Trophoblast cell (in vitro differentiated cells and primary cell): Measurements from ENCODE around the gene SMIM36.
A peak's percentile ranks its signal among the peaks of the same experiment; 100 is the strongest.

Source experiments
- DNase-seq, 2 donors: peaks; one replicate each; pipeline ENCODE4 v3.0.0-alpha.2; 2016
- H2AFZ ChIP-seq: 2 replicates; pipeline ENCODE4 v1.6.1; 2013; ENCODE audit warnings: low read length, moderate library complexity, mild to moderate bottlenecking; ENCODE audit not compliant: insufficient read depth, poor library complexity
- H2AK5ac ChIP-seq: 2 replicates; pipeline ENCODE4 v1.6.1; 2013; ENCODE audit warnings: mild to moderate bottlenecking, low read length
- H2BK120ac ChIP-seq: 2 replicates; pipeline ENCODE4 v1.6.1; 2013; ENCODE audit warnings: low read length, mild to moderate bottlenecking, moderate library complexity; ENCODE audit not compliant: insufficient read depth, poor library complexity
- H2BK12ac ChIP-seq: 2 replicates; pipeline ENCODE4 v1.6.1; 2013; ENCODE audit warnings: mild to moderate bottlenecking, low read length, moderate library complexity
- H2BK5ac ChIP-seq: 2 replicates; pipeline ENCODE4 v1.6.1; 2013; ENCODE audit warnings: low read length, low read depth, moderate library complexity, mild to moderate bottlenecking; ENCODE audit not compliant: poor library complexity
- H3K14ac ChIP-seq: 2 replicates; pipeline ENCODE4 v1.6.1; 2013; ENCODE audit warnings: mild to moderate bottlenecking, low read length
- H3K18ac ChIP-seq: 2 replicates; pipeline ENCODE4 v1.6.1; 2013; ENCODE audit warnings: mild to moderate bottlenecking, low read length
- H3K23ac ChIP-seq: 2 replicates; pipeline ENCODE4 v1.6.1; 2013; ENCODE audit warnings: low read length
- H3K27ac ChIP-seq: 2 replicates; pipeline ENCODE4 v1.5.1; 2013; ENCODE audit warnings: low read depth, mild to moderate bottlenecking, inconsistent platforms, low read length, moderate library complexity
- H3K27me3 ChIP-seq: 2 replicates; pipeline ENCODE4 v1.6.1; 2013; ENCODE audit warnings: inconsistent platforms, mild to moderate bottlenecking, low read length, moderate library complexity; ENCODE audit not compliant: insufficient read depth
- H3K36me3 ChIP-seq, 2 experiments: 1 replicate in 1 of 2; 2 replicates in 1 of 2; pipeline ENCODE4 v1.6.1; 2013; ENCODE audit warnings: low read length in 2 of 2, mild to moderate bottlenecking in 2 of 2, moderate library complexity in 1 of 2; ENCODE audit not compliant: insufficient read depth in 2 of 2, control insufficient read depth in 1 of 2
- H3K4ac ChIP-seq: 2 replicates; pipeline ENCODE4 v1.6.1; 2013; ENCODE audit warnings: low read depth, mild to moderate bottlenecking, low read length, moderate library complexity
- H3K4me1 ChIP-seq, 2 experiments: 1 replicate in 1 of 2; 2 replicates in 1 of 2; pipeline ENCODE4 v1.6.1; 2013; ENCODE audit warnings: low read length in 2 of 2, mild to moderate bottlenecking in 2 of 2, moderate library complexity in 1 of 2; ENCODE audit not compliant: insufficient read depth in 2 of 2, control insufficient read depth in 1 of 2
- H3K4me2 ChIP-seq: 2 replicates; pipeline ENCODE4 v1.6.1; 2013; ENCODE audit warnings: inconsistent platforms, mild to moderate bottlenecking, low read length, moderate library complexity
- H3K4me3 ChIP-seq: 2 replicates; pipeline ENCODE4 v1.5.1; 2013; ENCODE audit warnings: mild to moderate bottlenecking, low read depth, low read length, inconsistent platforms
- H3K79me1 ChIP-seq: one replicate; pipeline ENCODE4 v1.6.1; 2013; ENCODE audit warnings: low read length
- H3K79me2 ChIP-seq: 2 replicates; pipeline ENCODE4 v1.6.1; 2013; ENCODE audit warnings: low read length, mild to moderate bottlenecking; ENCODE audit not compliant: control insufficient read depth, insufficient read depth, poor library complexity
- H3K9ac ChIP-seq: 2 replicates; pipeline ENCODE4 v1.6.1; 2013; ENCODE audit warnings: mild to moderate bottlenecking, low read length
- H3K9me3 ChIP-seq: 2 replicates; pipeline ENCODE4 v1.6.1; 2013; ENCODE audit warnings: low read depth, mild to moderate bottlenecking, control low read depth, inconsistent platforms, low read length; ENCODE audit not compliant: insufficient read depth
- H4K12ac ChIP-seq: 2 replicates; pipeline ENCODE4 v1.6.1; 2013; ENCODE audit warnings: low read depth, mild to moderate bottlenecking, low read length, moderate library complexity
- H4K8ac ChIP-seq: 2 replicates; pipeline ENCODE4 v1.6.1; 2013; ENCODE audit warnings: low read depth, mild to moderate bottlenecking, low read length, moderate library complexity
- H4K91ac ChIP-seq: one replicate; pipeline ENCODE4 v1.6.1; 2013; ENCODE audit warnings: low read depth, mild to moderate bottlenecking, low read length, moderate library complexity
- WGBS: extraction: QIAGEN DNeasy Blood & Tissue Kit; methylation state at CpG from one replicate; pipeline ENCODE4 v1.1.7; 2013; ENCODE audit warnings: missing lambda C conversion rate; ENCODE audit not compliant: insufficient read length, insufficient coverage; ENCODE audit errors: extremely low coverage; 5-methylcytosine and 5-hydroxymethylcytosine counted together

SMIM36 gene

GRCh38 chr17:55418369-55419268, 92.6 kb downstream of the SMIM36 start:
- Histone ChIP-seq H3K79me1 (peaks cover 14% of the 10 kb centered on the region), H3K18ac (no peak overlapping the region), H2AFZ (no peak overlapping the region), H3K23ac (no peak overlapping the region), H4K91ac (no peak overlapping the region), H4K12ac (no peak overlapping the region), H3K9me3 (no peaks in the 10 kb centered on the region), H3K4me1 (peaks cover 0 to 16% of the 10 kb centered on the region in 2 experiments), H3K27ac (no peak overlapping the region), H3K36me3 (peaks cover 2 to 3% of the 10 kb centered on the region in 2 experiments), H4K8ac (no peak overlapping the region), H3K9ac (no peak overlapping the region), H3K14ac (no peak overlapping the region), H2BK5ac (no peak overlapping the region), H3K4me3 (no peak overlapping the region), H3K4me2 (no peak overlapping the region), H3K4ac (no peak overlapping the region), H2BK12ac (no peak overlapping the region), H3K27me3 (no peaks in the 10 kb centered on the region), H3K79me2 (peaks cover 11% of the 10 kb centered on the region), H2AK5ac (no peak overlapping the region), H2BK120ac (no peak overlapping the region)
- no CpG with 5 or more reads among the region's 3 CpGs for WGBS
- no peak for DNase-seq

DNA sequence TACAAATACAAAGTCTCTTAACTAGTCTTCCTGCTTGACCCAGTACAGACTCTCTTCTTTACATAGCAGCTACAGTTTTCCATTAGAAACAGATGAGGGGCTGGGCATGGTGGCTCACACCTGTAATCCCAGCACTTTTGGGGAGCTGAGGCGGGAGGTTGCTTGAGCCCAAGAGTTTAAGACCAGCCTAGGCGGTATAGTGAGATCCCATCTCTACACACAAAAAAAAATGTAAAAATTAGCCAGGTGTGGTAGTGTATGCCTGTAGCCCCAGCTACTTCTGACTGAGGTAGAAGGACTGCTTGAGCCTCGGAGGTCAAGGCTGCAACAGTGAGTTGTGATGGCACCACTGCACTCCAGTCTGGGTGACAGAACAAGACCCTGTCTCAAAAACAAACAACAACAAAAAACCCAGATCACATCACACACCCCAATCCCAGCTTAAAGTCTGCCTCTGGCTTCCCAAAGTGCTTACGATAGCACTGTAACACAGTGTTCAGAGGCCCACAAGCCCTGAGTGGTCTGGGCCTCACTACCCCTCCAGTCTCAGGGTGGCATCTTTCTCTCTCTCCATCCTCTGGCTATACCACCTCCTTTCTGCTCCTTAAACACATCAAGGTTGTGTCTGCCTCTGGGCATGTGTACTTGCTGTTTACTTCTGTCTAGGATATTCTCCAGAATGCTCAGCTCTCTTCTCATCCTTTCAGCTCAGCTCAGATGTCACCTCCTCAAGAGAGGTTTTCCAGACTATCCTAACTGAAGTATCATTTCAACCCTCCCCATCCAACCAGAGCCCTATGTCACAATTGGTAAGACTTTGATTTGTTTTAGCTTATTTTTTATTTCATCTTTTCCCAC, 93.6 kb downstream of the SMIM36 start:
- no CpG with 5 or more reads among the region's 4 CpGs for WGBS

DNA sequence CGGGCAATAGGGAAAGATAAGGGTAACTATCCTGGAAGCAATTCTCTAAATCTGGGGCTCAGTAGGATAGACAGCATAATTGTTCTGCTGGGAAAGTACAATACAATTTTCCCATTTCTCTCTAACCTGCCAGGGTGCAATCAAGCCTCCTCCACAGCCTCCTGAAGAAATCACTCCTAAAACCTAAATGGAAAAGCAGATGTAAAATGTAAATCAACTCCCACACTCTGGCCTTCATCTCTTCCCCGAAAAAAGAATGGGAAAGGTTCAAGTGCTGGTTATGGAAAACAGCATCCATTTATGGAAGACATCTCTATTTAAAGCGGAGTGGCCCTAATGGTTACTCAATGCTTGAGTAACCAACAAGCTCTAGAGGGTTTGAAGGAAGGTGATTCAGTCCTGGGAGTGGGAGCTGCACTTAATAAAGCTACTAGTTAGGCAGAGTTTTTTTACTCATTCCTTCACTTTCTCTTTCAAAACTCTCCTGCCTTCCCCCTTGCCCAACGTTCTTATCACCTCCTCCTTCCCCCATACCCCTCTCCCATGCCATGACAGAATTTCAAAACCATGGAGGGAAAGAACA, 94.7 kb downstream of the SMIM36 start:
- no peak overlapping the region for H2BK5ac ChIP-seq
- DNase-seq = peak; percentile 17 to 37
- no peak overlapping the region for H3K14ac ChIP-seq
- no peak overlapping the region for H3K4me3 ChIP-seq
- no peak overlapping the region for H3K18ac ChIP-seq
- H2BK120ac ChIP-seq = no peak overlapping the region
- no peak overlapping the region for H4K8ac ChIP-seq
- H3K9me3 ChIP-seq = no peaks in the 10 kb centered on the region
- H3K36me3 ChIP-seq = peaks cover 5 to 8% of the 10 kb centered on the region in 2 experiments
- H3K27me3 ChIP-seq = no peaks in the 10 kb centered on the region
- H3K79me1 ChIP-seq = peaks cover 11% of the 10 kb centered on the region
- no peak overlapping the region for H4K12ac ChIP-seq
- H3K79me2 ChIP-seq = peaks cover 10% of the 10 kb centered on the region
- no peak overlapping the region for H2BK12ac ChIP-seq
- no peak overlapping the region for H3K27ac ChIP-seq
- H2AFZ ChIP-seq = no peak overlapping the region
- no peak overlapping the region for H2AK5ac ChIP-seq
- no peak overlapping the region for H3K4ac ChIP-seq
- H3K4me2 ChIP-seq = no peak overlapping the region
- no peak overlapping the region for H4K91ac ChIP-seq
- no peak overlapping the region for H3K23ac ChIP-seq
- peaks cover 0 to 13% of the 10 kb centered on the region in 2 experiments for H3K4me1 ChIP-seq
- 100% methylated on average over 1 of the region's 4 CpGs for WGBS
- no peak overlapping the region for H3K9ac ChIP-seq

More for the DNA sequence above, 93.6 kb downstream of the SMIM36 start:
- peaks cover 2 to 3% of the 10 kb centered on the region in 2 experiments for H3K36me3 ChIP-seq
- peak overlapping the region; percentile 23 for H3K4ac ChIP-seq
- H3K79me2 ChIP-seq = peaks cover 11% of the 10 kb centered on the region
- H4K91ac ChIP-seq = no peak overlapping the region
- H2AFZ ChIP-seq = no peak overlapping the region
- H4K8ac ChIP-seq = no peak overlapping the region
- no peak for DNase-seq
- peaks cover 0 to 13% of the 10 kb centered on the region in 2 experiments for H3K4me1 ChIP-seq
- H3K27ac ChIP-seq = no peak overlapping the region
- peaks cover 12% of the 10 kb centered on the region for H3K79me1 ChIP-seq
- no peaks in the 10 kb centered on the region for H3K27me3 ChIP-seq
- no peak overlapping the region for H4K12ac ChIP-seq
- no peak overlapping the region for H3K9ac ChIP-seq
- H2BK12ac ChIP-seq = no peak overlapping the region
- no peak overlapping the region for H2BK5ac ChIP-seq
- H3K14ac ChIP-seq = no peak overlapping the region
- no peaks in the 10 kb centered on the region for H3K9me3 ChIP-seq
- H2BK120ac ChIP-seq = no peak overlapping the region
- no peak overlapping the region for H3K4me2 ChIP-seq
- H3K4me3 ChIP-seq = no peak overlapping the region
- no peak overlapping the region for H3K23ac ChIP-seq
- no peak overlapping the region for H3K18ac ChIP-seq
- no peak overlapping the region for H2AK5ac ChIP-seq

GRCh38 chr17:55416000-55416399, 95.3 kb downstream of the SMIM36 start:
- no peak overlapping the region for H2BK12ac ChIP-seq
- peaks cover 0 to 13% of the 10 kb centered on the region in 2 experiments for H3K4me1 ChIP-seq
- H3K27ac ChIP-seq = no peak overlapping the region
- H3K27me3 ChIP-seq = no peaks in the 10 kb centered on the region
- no peak overlapping the region for H3K4me3 ChIP-seq
- H3K18ac ChIP-seq = no peak overlapping the region
- H3K79me1 ChIP-seq = peaks cover 5% of the 10 kb centered on the region
- no peak overlapping the region for H2AK5ac ChIP-seq
- H3K23ac ChIP-seq = no peak overlapping the region
- H3K4ac ChIP-seq = no peak overlapping the region
- H2BK5ac ChIP-seq = no peak overlapping the region
- peaks cover 7 to 12% of the 10 kb centered on the region in 2 experiments for H3K36me3 ChIP-seq
- no peaks in the 10 kb centered on the region for H3K9me3 ChIP-seq
- no peak for DNase-seq
- H3K14ac ChIP-seq = no peak overlapping the region
- H4K91ac ChIP-seq = no peak overlapping the region
- H4K12ac ChIP-seq = no peak overlapping the region
- no peak overlapping the region for H2BK120ac ChIP-seq
- no peak overlapping the region for H4K8ac ChIP-seq
- no peak overlapping the region for H2AFZ ChIP-seq
- peaks cover 5% of the 10 kb centered on the region for H3K79me2 ChIP-seq
- H3K9ac ChIP-seq = no peak overlapping the region
- H3K4me2 ChIP-seq = no peak overlapping the region
